Neuronal stem cell (in vitro differentiated cells): Measurements from ENCODE around the gene TRIM32.

Source experiments
- DNase-seq: peaks from one replicate; pipeline ENCODE4 v3.0.0-alpha.2; 2013; ENCODE audit warnings: low spot score
- H2AFZ ChIP-seq: one replicate; pipeline ENCODE4 v1.6.1; 2013; ENCODE audit warnings: mild to moderate bottlenecking, low read length, inconsistent platforms
- H2AK5ac ChIP-seq: 2 replicates; pipeline ENCODE4 v1.6.1; 2013; ENCODE audit warnings: low read depth, mild to moderate bottlenecking, inconsistent platforms, low read length, moderate library complexity, mixed read lengths
- H2BK120ac ChIP-seq: 2 replicates; pipeline ENCODE4 v1.6.1; 2013; ENCODE audit warnings: low read depth, mild to moderate bottlenecking, inconsistent platforms, low read length, moderate library complexity, mixed read lengths
- H2BK12ac ChIP-seq: one replicate; pipeline ENCODE4 v1.6.1; 2013; ENCODE audit warnings: low read length, inconsistent platforms
- H2BK15ac ChIP-seq: 2 replicates; pipeline ENCODE4 v1.6.1; 2013; ENCODE audit warnings: mild to moderate bottlenecking, low read length, inconsistent platforms, mixed read lengths
- H2BK5ac ChIP-seq: one replicate; pipeline ENCODE4 v1.6.1; 2013; ENCODE audit warnings: inconsistent platforms, mild to moderate bottlenecking, low read length, moderate library complexity
- H3K14ac ChIP-seq: one replicate; pipeline ENCODE4 v1.6.1; 2013; ENCODE audit warnings: low read length, inconsistent platforms
- H3K18ac ChIP-seq: 2 replicates; pipeline ENCODE4 v1.6.1; 2013; ENCODE audit warnings: low read length, inconsistent platforms
- H3K23ac ChIP-seq: 2 replicates; pipeline ENCODE4 v1.6.1; 2013; ENCODE audit warnings: low read depth, mild to moderate bottlenecking, mixed read lengths, low read length, inconsistent platforms; ENCODE audit not compliant: poor library complexity
- H3K27ac ChIP-seq: replicated peaks from 3 replicates; pipeline ENCODE4 v1.5.1; 2013; ENCODE audit warnings: low read length, inconsistent platforms
- H3K27me3 ChIP-seq, 3 experiments: 2 replicates each; pipeline ENCODE4 v1.6.1; 2013; ENCODE audit warnings: low read length in 3 of 3, mild to moderate bottlenecking in 2 of 3, inconsistent platforms in 1 of 3, low read depth in 1 of 3, mixed read lengths in 1 of 3, moderate library complexity in 1 of 3; ENCODE audit not compliant: control insufficient read depth in 3 of 3, insufficient read depth in 3 of 3
- H3K36me3 ChIP-seq, 2 donors: replicated peaks in 1 of 2; 2 replicates each; pipeline ENCODE4 v1.6.1; 2013; ENCODE audit warnings: low read length in 2 of 2; ENCODE audit not compliant: control insufficient read depth in 2 of 2, insufficient read depth in 2 of 2
- H3K4ac ChIP-seq: 2 replicates; pipeline ENCODE4 v1.6.1; 2013; ENCODE audit warnings: inconsistent platforms, mild to moderate bottlenecking, low read length, moderate library complexity
- H3K4me1 ChIP-seq, 2 donors: 1 replicate in 1 of 2; 2 replicates in 1 of 2; pipeline ENCODE4 v1.6.1; 2013; ENCODE audit warnings: low read length in 2 of 2, low read depth in 1 of 2; ENCODE audit not compliant: control insufficient read depth in 2 of 2, insufficient read depth in 1 of 2
- H3K4me2 ChIP-seq: one replicate; pipeline ENCODE4 v1.6.1; 2013; ENCODE audit warnings: mild to moderate bottlenecking, low read length, inconsistent platforms; ENCODE audit not compliant: insufficient read depth, poor library complexity, severe bottlenecking
- H3K4me3 ChIP-seq, 2 donors: 2 replicates each; pipeline ENCODE4 v1.5.1; 2013; ENCODE audit warnings: low read length in 2 of 2, mild to moderate bottlenecking in 2 of 2, inconsistent platforms in 1 of 2, moderate library complexity in 1 of 2
- H3K79me1 ChIP-seq: one replicate; pipeline ENCODE4 v1.6.1; 2013; ENCODE audit warnings: low read depth, mild to moderate bottlenecking, inconsistent platforms, low read length, moderate library complexity
- H3K9ac ChIP-seq: one replicate; pipeline ENCODE4 v1.6.1; 2013; ENCODE audit warnings: mild to moderate bottlenecking, low read depth, low read length, inconsistent platforms; ENCODE audit not compliant: poor library complexity
- H3K9me3 ChIP-seq, 2 donors: replicated peaks in 1 of 2; 2 replicates each; pipeline versions ENCODE3 to v1.6.1; 2013; ENCODE audit warnings: low read length in 2 of 2, mild to moderate bottlenecking in 2 of 2, inconsistent platforms in 1 of 2, low read depth in 1 of 2, mixed read lengths in 1 of 2, moderate library complexity in 1 of 2; ENCODE audit not compliant: control insufficient read depth in 2 of 2, insufficient read depth in 1 of 2
- H4K8ac ChIP-seq: one replicate; pipeline ENCODE4 v1.6.1; 2013; ENCODE audit warnings: low read depth, mild to moderate bottlenecking, inconsistent platforms, low read length, moderate library complexity
- H4K91ac ChIP-seq: one replicate; pipeline ENCODE4 v1.6.1; 2013; ENCODE audit warnings: low read length, low read depth, mild to moderate bottlenecking, inconsistent platforms; ENCODE audit not compliant: poor library complexity
- WGBS, 2 donors: extraction: QIAGEN DNeasy Blood & Tissue Kit; methylation state at CpG; one replicate each; pipeline ENCODE4 v1.1.7; 2013; ENCODE audit warnings: missing lambda C conversion rate in 2 of 2, mixed read lengths in 1 of 2; ENCODE audit not compliant: insufficient read length in 2 of 2, insufficient replicate concordance in 1 of 2; ENCODE audit errors: extremely low coverage in 2 of 2; 5-methylcytosine and 5-hydroxymethylcytosine counted together

TRIM32 gene

DNA sequence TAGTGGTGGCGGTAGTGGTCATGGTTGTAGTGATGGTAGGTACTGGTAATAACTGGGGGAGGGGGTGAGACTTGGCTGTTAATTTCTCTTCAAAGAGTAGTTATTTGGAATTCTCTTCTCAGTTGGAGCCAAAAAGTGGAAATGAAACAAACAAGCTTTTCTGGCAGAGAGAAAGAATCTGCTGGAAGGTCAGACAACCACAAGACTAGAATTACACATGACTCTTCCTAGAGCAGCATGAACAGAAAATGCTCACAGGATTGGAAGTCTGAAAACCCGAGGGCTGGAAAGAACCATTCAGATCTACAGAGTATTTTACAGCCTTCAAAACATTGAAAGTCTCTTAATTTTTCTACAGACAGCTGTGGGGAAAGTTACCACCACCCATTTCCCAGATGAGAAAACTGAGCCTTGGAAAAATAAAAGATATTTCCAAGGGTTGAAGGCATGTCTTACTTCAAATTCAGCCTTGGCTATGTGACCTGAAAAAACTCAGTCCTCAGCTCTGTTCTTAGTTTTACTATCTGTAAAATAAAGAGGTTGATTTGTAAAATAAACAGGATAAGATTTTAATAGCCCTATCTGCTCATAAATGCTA is 42.9 kb upstream of the TRIM32 start:
- no peak overlapping the region for H2BK5ac ChIP-seq
- no peak overlapping the region for H3K14ac ChIP-seq
- no peak overlapping the region for H3K23ac ChIP-seq
- no peak for DNase-seq
- H3K9ac ChIP-seq = no peak overlapping the region
- no peak overlapping the region for H3K4ac ChIP-seq
- H3K79me1 ChIP-seq = no peaks in the 10 kb centered on the region
- no peak overlapping the region for H3K27ac ChIP-seq
- no CpG with 5 or more reads among the region's 2 CpGs for WGBS, 2 donors
- H3K9me3 ChIP-seq = no peaks in the 10 kb centered on the region
- no peak overlapping the region for H2BK12ac ChIP-seq
- H2AK5ac ChIP-seq = no peak overlapping the region
- H2BK120ac ChIP-seq = no peak overlapping the region
- H3K4me3 ChIP-seq = no peak overlapping the region
- no peak overlapping the region for H4K91ac ChIP-seq
- no peak overlapping the region for H3K18ac ChIP-seq
- no peaks in the 10 kb centered on the region for H3K4me1 ChIP-seq
- H2AFZ ChIP-seq = no peak overlapping the region
- no peak overlapping the region for H2BK15ac ChIP-seq
- no peaks in the 10 kb centered on the region for H3K36me3 ChIP-seq
- no peaks in the 10 kb centered on the region for H3K27me3 ChIP-seq
- no peak overlapping the region for H3K4me2 ChIP-seq
- no peak overlapping the region for H4K8ac ChIP-seq

DNA sequence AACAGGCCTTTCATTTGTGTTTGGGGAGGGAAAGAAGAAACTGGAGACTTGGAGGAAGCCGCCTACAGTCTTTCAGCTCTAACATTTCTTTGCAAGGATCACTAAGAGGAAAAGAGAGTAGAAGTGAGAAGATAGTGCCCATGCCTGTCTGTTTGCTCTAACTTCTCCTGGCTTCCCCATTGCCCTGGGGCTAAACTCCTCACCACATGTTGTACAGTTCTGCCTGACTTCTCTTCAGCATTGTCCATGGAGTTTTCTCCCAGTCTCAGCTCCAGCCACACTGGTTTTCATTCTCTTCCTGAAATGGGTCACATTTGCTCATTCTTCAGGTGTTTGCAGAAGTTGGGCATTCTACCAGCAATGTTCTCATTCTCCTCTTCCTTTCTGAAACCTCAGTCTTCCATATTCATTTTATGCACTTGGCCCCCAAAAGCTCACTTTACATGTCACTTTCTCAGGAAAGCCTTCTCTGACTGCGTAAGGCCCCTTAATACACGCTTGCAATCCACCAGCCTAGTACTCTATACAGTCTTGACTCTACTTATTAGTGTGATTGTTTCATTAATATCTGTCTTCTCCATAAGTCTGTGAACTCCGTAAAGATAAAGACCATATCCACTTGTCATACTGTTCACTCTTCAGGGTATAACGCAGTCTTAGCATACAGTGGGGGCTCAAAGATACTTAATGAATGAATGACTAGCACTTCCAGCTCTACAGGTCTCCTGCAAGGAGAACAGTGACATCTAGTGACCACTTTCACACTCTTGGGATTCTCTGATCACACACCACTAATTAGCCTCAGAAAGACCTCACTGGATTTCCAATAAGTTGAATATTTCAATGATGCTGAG is 40.2 kb upstream of the TRIM32 start:
- Histone ChIP-seq H3K4ac (no peak overlapping the region), H3K4me3 (no peak overlapping the region), H4K91ac (no peak overlapping the region), H3K18ac (no peak overlapping the region), H3K27ac (no peak overlapping the region), H2BK5ac (no peak overlapping the region), H2BK120ac (no peak overlapping the region), H3K79me1 (no peaks in the 10 kb centered on the region), H4K8ac (no peak overlapping the region), H3K23ac (no peak overlapping the region), H3K9me3 (no peaks in the 10 kb centered on the region), H2BK15ac (no peak overlapping the region), H3K4me2 (no peak overlapping the region), H3K27me3 (no peaks in the 10 kb centered on the region), H3K4me1 (no peaks in the 10 kb centered on the region), H3K36me3 (peaks cover 0 to 10% of the 10 kb centered on the region in 2 donors), H3K14ac (no peak overlapping the region), H2AFZ (no peak overlapping the region), H3K9ac (no peak overlapping the region), H2BK12ac (no peak overlapping the region), H2AK5ac (no peak overlapping the region)
- peak; percentile 23 for DNase-seq
- WGBS, 2 donors = no CpG with 5 or more reads among the region's 5 CpGs

- no peaks in the 10 kb centered on the region for H3K79me1 ChIP-seq
- no peak overlapping the region for H3K27ac ChIP-seq
- no peak overlapping the region for H4K8ac ChIP-seq
- no peaks in the 10 kb centered on the region for H3K9me3 ChIP-seq
- H3K18ac ChIP-seq = peak overlapping the region; percentile 25
- H3K4ac ChIP-seq = no peak overlapping the region
- peaks cover 0 to 10% of the 10 kb centered on the region in 2 donors for H3K36me3 ChIP-seq
- H3K4me2 ChIP-seq = no peak overlapping the region
- H3K27me3 ChIP-seq = no peaks in the 10 kb centered on the region
- H3K4me3 ChIP-seq = no peak overlapping the region
- H2BK15ac ChIP-seq = no peak overlapping the region
- H2BK120ac ChIP-seq = no peak overlapping the region
- H3K23ac ChIP-seq = no peak overlapping the region
- H3K9ac ChIP-seq = no peak overlapping the region
- no peak overlapping the region for H3K14ac ChIP-seq
- no peak overlapping the region for H4K91ac ChIP-seq
- H2AK5ac ChIP-seq = no peak overlapping the region
- WGBS, 2 donors = no CpG with 5 or more reads among the region's 4 CpGs
- no peak for DNase-seq
- no peaks in the 10 kb centered on the region for H3K4me1 ChIP-seq
- H2BK5ac ChIP-seq = no peak overlapping the region
- H2AFZ ChIP-seq = no peak overlapping the region
- H2BK12ac ChIP-seq = no peak overlapping the region
These were observed 39.6 kb upstream of the TRIM32 start for GRCh38 chr9:116647515-116647809.

DNA sequence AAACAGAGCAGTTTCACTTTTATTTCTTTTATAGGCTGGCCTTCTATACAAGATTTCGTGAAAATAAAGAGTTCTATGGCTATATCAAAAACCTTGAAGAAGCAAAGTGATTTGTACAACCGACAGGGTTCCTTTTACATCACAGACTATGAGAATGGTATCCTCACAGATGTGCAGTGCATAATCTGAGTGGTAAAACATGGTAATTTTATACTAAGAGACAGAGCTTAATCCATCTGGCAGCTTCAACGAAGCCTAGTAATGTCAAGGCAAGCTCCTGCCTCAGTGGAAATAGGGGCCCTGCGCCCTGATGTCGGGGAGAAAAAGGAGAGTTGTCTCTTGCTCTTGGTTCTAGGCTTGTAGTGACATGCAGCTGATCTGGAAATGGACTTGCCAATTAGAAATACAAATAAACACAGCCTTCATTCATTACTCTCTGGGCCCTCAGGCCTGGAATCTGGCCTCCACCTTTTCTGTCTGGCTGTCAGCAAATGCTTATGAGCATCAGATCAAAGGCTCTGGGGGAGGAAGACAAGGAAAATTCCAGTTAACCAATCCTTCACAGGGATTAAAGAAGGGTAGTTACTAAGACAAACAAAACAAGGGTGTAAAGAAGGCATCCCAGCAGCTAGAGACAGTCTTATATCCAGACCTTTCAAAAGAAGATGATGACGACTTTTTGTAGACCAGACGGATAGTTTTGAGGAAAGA is 33.6 kb upstream of the TRIM32 start:
- H3K4me3 ChIP-seq = no peak overlapping the region
- H3K18ac ChIP-seq = no peak overlapping the region
- H3K23ac ChIP-seq = no peak overlapping the region
- H3K14ac ChIP-seq = no peak overlapping the region
- H3K79me1 ChIP-seq = no peaks in the 10 kb centered on the region
- H2BK12ac ChIP-seq = no peak overlapping the region
- DNase-seq = no peak
- no peak overlapping the region for H2BK120ac ChIP-seq
- no peak overlapping the region for H3K9ac ChIP-seq
- no peak overlapping the region for H3K4me2 ChIP-seq
- H2BK5ac ChIP-seq = no peak overlapping the region
- H4K8ac ChIP-seq = no peak overlapping the region
- no peak overlapping the region for H3K4ac ChIP-seq
- H4K91ac ChIP-seq = no peak overlapping the region
- peaks cover 0 to 3% of the 10 kb centered on the region in 2 donors for H3K4me1 ChIP-seq
- H3K27me3 ChIP-seq = peaks cover 0 to 2% (median 0%) of the 10 kb centered on the region in 3 experiments
- H2BK15ac ChIP-seq = no peak overlapping the region
- H3K9me3 ChIP-seq = no peaks in the 10 kb centered on the region
- no peak overlapping the region for H2AFZ ChIP-seq
- no peak overlapping the region for H3K27ac ChIP-seq
- H2AK5ac ChIP-seq = no peak overlapping the region
- H3K36me3 ChIP-seq = peaks cover 0 to 10% of the 10 kb centered on the region in 2 donors
- WGBS, 2 donors = no CpG with 5 or more reads among the region's 7 CpGs
